SK-N-SH (cell line): ENCODE results near the gene ZC4H2.

Source experiments
- EP300 ChIP-seq, 2 experiments: IDR thresholded peaks; 2 replicates each; pipeline versions ENCODE4 v1.4.0 to v1.6.1; 2012; ENCODE audit warnings: borderline replicate concordance in 1 of 2, low read depth in 1 of 2, low read length in 1 of 2
- POLR2AphosphoS5 ChIP-seq: IDR thresholded peaks from 2 replicates; pipeline ENCODE4 v1.6.1; 2012; ENCODE audit warnings: low read depth, low read length
- TAF1 ChIP-seq: IDR thresholded peaks from 2 replicates; pipeline ENCODE4 v1.6.1; 2012; ENCODE audit warnings: low read depth, mild to moderate bottlenecking, low read length, moderate library complexity, borderline replicate concordance
- TF ChIP-seq, protein P1 (sequence below): fragments of 200-600 bp; sonication (generic); IDR thresholded peaks from 2 replicates; pipeline ENCODE4 v1.6.1; 2017; ENCODE audit warnings: antibody characterized with exemption, mild to moderate bottlenecking, moderate library complexity

DNA sequence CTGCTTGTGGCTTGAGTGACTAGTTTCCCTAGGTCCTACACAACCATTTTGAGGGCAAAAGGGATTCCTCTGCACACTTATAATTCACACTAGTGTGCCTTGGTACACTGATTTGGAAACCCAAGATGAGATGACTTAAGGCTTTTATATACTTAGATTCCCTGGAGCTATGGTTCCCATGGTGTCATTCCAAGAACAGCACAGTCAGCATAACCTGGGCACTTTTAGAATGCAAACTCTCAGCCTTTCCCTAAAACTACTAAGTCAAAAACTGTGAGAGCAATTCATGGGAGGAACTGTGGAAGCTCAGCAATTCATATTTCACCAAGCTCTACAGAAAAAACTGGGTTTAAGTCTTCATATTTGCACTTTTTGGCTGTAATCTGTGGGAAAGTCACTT is 38.0 kb upstream of the ZC4H2 start:
- TF ChIP-seq TAF1 (no peak), POLR2AphosphoS5 (no peak), EP300 (IDR thresholded peaks at IDR 0.05; ENCODE audit: borderline replicate concordance in 1 of 2, low read depth in 1 of 2, low read length in 1 of 2) (no peak)
- TF ChIP-seq, protein P1, sequence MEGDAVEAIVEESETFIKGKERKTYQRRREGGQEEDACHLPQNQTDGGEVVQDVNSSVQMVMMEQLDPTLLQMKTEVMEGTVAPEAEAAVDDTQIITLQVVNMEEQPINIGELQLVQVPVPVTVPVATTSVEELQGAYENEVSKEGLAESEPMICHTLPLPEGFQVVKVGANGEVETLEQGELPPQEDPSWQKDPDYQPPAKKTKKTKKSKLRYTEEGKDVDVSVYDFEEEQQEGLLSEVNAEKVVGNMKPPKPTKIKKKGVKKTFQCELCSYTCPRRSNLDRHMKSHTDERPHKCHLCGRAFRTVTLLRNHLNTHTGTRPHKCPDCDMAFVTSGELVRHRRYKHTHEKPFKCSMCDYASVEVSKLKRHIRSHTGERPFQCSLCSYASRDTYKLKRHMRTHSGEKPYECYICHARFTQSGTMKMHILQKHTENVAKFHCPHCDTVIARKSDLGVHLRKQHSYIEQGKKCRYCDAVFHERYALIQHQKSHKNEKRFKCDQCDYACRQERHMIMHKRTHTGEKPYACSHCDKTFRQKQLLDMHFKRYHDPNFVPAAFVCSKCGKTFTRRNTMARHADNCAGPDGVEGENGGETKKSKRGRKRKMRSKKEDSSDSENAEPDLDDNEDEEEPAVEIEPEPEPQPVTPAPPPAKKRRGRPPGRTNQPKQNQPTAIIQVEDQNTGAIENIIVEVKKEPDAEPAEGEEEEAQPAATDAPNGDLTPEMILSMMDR = no peak
